CD4-positive, alpha-beta T cell treated with Interleukin-12 subunit alpha and Interleukin-12 subunit beta, for 1 hour (primary cell): ENCODE measurements around the gene NACC2.
"Not testable (repeated sequence)": the region's sequence is repeated elsewhere in the genome, so short reads cannot be mapped to it uniquely, and the experiment has no call there.

Source experiments
- DNase-seq: peaks from one replicate; pipeline ENCODE4 v3.0.0-alpha.2; 2020

Gene NACC2

GRCh38 chr9:136043441-136043991 is 51.6 kb downstream of the NACC2 start:
- DNase-seq = no peak

GRCh38 chr9:136042541-136042940 is 52.5 kb downstream of the NACC2 start:
- no peak for DNase-seq

DNA sequence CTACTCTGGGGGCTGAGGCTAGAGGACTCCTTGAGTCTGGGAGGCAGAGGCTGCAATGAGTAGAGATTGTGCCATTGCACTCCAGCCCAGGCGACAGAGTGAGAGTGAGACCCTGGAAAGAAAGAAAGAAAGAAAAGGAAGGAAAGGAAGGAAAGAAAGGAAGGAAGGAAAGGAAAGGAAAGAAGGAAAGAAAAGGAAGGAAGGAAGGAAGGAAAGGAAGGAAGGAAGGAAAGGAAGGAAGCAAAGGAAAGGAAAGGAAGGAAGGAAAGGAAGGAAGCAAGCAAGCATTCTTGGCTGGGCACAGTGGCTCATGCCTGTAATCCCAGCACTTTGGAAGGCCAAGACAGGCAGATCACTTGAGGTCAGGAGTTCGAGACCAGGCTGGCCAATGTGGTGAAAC is 54.2 kb downstream of the NACC2 start:
- not testable (repeated sequence) for DNase-seq

DNA sequence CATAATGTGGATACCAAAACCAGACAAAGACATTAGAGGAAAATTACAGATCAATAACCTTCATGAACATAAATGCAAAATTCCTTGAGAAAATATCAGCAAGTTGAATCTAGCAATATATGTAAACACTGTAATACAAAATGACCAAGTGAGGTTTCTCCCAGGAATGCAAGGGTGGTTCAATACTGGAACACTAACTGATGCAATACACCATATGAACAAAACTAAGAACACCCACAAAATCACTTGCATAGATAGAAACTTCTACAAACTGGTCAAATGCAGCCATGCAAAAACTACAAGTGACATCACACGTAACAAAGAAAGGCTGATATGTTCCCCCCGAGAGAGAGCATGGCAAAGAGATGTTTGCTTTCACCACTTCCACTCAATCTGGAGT is 55.6 kb downstream of the NACC2 start:
- DNase-seq = no peak

GRCh38 chr9:136036848-136037247 is 58.2 kb downstream of the NACC2 start:
- DNase-seq = no peak

DNA sequence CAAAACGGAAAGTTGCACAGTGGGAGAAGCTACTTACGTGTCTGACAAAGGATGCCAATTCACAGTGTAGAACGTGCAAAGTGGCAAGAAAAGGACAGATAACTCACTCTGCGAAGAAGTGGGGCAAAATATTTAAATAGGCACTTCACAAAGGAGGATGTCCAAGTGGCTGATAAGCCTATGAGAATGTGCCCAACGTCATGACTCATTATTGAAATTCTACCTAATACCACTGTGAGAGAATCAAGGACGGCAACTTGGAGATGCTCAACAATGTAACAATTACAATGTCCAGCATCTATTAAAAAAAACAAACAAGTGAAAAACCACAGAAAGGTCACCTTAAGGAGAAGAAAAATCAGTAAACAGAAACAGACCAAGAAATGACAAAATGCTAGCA is 59.0 kb downstream of the NACC2 start:
- no peak for DNase-seq

DNA sequence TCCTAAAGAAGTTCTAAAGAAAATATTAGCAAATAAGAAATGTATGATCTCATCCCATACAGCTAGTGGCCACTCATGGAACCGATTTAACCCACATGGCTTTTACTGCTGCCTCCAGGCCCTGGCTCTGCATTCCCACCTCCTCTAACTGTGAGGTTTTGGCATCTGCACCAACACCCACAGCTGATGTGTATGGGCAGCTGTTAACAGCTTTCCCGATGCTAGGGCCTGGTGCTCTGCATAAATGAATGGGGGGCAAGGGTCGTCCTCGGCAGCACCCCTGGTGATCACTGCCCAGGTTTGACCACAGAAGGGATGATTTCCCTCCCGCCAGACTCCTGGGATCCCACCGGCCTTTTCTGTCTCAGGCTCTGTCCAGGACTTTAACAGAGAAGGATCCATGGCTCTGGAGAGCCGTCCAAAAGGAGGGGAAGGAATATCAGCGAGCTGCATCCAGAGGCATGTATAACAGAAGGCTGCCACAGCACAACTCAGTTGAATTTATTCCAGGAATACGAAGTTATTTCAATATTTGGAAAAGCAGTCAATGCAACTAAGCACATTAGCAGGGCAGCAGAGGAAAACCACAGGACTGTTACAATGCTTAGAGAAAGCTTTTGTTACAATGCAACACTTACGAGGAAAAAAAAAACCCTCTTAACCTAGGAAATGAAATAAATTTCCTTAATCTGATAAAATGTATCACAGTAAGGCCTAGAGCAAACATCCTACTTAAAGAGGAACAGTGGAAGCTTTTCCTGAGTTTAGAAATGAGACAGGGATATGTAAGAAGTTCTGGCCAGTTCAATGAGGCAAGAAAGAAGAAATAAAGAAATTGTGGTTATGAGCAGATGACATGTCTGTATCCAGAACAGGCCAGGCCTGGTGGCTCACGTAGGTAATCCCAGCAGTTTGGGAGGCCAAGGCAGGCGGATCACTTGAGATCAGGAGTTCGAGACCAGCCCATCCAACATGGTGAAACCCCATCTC is 63.1 kb downstream of the NACC2 start:
- no peak for DNase-seq

DNA sequence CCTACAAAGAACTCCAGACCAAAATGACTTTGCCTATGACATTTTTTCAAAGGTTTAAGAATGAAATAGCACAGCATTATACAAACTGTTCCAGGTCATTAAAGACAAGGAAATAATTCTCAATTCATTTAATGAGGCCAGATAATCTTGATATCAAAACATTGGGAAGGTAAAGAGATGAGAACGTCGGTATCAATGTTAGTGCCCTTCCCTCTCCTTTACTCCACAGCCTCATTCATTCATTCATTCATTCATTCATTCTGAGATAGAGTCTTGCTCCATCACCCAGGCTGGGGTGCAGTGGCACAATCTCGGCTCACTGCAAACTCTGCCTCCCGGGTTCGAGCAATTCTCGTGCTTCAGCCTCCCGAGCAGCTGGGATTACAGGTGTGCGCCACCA is 64.0 kb downstream of the NACC2 start:
- DNase-seq = no peak

GRCh38 chr9:136029556-136029955 is 65.5 kb downstream of the NACC2 start:
- DNase-seq = no peak

GRCh38 chr9:136028760-136029470 is 66.2 kb downstream of the NACC2 start:
- no peak for DNase-seq

- DNase-seq = not testable (repeated sequence)
These were observed 68.2 kb downstream of the NACC2 start for GRCh38 chr9:136026943-136027289.

DNA sequence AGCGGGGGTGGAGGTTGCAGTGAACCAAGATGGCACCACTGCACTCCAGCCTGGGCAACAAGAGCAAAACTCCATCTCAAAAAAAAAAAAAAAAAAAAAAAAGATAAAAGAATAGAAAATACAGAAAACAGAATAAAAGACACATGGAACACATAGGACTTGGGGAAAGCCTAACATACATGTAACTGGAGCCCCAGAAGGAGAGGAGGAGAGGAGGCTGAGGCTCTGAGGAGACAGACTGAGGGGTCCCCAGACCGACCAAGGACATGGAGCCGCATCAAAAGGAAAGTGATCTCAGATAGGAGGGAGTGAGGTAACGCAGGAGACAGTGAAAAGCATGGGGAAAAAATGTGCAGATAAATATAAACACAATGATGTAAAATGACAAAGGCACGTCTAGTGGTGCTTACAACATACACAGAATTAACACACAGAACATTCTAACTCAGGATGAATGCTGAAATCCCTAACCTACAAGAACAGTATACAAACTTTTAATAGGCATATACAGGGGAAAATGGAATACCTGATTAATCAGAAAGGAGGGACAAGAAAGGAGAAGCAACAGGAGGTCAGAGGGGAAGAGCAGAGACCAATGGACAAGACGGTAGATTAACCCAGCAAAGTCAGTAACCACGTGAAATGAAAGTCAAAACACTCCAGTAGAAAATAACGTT is 68.7 kb downstream of the NACC2 start:
- DNase-seq = no peak

GRCh38 chr9:136025481-136025880 is 69.6 kb downstream of the NACC2 start:
- DNase-seq = no peak

- no peak for DNase-seq
These were observed 70.3 kb downstream of the NACC2 start for GRCh38 chr9:136024696-136025316.

DNA sequence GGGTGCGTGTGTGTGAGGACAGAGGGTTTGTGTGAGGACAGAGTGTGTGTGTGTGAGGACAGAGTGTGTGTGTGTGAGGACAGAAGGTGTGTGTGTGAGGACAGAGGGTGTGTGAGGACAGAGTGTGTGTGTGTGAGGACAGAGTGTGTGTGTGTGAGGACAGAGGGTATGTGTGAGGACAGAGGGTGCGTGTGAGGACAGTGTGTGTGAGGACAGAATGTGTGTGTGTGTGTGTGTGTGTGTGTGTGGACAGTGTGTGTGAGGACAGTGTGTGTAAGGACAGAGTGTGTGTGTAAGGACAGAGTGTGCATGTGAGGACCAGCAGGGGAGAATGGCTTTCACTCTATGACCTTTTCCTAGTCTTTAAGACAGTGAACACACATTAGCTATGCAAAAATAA is 70.8 kb downstream of the NACC2 start:
- no peak for DNase-seq

DNA sequence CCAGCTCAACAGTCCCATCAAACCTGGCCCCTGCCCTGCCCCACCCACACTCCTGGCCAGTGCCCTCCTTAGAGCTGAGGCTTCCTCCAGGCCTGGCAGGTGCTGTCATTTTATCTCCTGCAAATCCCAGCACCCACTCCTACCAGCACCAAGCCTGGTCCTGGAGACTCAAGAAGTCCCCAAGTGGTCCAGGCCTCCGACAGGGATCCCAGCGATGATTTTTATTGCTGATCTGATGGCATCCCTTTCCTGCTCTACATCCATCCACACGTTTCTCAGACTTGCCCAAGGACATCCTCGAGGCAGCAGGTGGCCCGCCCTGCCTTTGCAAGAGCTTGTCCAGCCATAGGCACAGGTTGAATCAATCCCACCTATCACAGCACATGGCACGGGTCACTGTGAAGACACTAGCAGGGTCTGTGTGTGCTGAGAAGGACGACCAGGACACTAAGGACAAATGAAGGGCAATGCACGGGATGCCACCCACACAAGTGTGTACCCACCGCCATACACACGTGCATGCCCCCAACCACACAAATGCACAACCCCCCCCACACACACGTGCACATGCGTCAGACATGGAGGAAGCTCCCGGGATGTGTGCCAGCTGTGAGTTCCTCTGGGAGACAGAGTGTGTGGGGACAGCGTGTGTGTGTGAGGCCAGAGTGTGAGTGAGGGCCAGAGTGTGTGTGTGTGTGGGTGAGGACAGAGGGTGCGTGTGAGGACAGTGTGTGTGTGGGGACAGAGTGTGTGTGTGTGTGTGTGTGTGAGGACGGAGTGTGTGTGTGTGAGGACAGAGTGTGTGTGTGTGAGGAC is 71.5 kb downstream of the NACC2 start:
- no peak for DNase-seq

DNA sequence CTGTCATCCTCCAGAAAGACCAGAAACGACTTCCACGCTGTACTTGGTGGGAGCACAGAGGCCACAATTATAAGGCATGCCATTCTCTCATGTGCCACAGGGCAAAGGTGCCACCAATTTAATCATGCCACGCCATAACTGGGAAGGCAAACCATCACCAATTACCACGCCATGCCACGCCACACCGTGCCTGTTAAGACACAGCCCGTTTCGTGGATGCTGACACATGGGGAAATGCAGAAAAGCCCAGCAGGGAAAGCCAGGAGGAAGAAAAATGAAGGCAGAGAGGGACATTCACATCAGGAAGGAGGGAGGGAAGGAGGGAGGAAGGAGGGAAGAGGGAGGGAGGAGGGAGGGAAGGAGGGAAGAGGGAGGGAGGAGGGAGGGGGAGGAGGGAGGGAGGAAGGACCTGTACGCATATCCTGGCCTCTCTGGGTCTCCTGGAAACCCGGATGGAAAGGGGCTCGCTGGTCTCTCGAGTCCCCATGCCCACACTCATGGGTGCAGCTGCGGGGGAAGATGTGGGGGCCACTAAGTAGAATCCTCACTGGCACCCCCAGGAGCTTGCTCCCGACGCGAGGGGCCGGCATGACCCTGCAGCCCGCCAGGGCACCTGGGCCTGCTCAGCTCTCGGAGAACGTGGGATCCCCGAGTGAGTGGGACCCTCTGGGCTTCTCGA is 72.2 kb downstream of the NACC2 start:
- no peak for DNase-seq

- no peak for DNase-seq
These were observed 73.0 kb downstream of the NACC2 start for GRCh38 chr9:136021872-136022681.

DNA sequence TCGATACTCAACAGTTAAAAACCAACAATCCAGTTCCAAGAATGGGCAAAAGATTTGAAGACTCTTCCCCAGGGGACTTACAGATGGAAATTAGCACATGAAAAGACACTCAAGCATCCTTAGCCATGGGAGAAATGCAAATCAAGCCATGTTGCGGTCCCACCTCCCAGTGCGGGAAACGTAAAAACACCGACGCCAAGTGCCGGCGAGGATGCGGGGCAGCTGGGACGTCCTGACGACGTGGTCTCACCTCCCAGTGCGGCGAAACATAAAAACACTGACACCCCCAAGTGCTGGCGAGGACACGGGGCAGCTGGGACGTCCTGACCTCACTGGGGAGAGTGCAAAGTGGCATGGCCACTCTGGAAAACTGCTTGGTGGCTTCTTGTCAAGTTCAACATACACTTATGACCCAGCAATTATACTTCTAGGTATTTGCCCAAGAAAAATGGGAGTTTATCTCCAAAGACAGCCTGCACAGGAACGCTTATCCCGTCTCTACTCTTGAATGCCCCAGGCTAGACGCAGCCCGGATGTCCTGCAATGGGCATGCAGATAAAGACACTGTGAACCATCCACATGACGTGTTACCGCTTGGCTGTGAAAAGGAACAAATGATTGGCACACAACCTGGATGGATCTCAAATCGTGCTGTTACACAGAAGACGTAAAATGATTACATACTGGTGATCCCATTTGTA is 73.8 kb downstream of the NACC2 start:
- DNase-seq = no peak

GRCh38 chr9:136020671-136021070 is 74.4 kb downstream of the NACC2 start:
- DNase-seq = no peak
